Pancreas (tissue), 10 donors: ENCODE results near the gene APOC4. TPM values are rescaled to one million over a fixed set of nuclear protein-coding genes. Genes with fewer than 3 reads are reported as not detected.

ENCODE experiments used
- ATAC-seq, 4 donors: fragments of 200-7000 bp; cut with Tn5 transposase; one replicate each; pipeline versions ENCODE4 v1.8.0 to v1.9.1; 2020; ENCODE audit warnings: mild to moderate bottlenecking in 4 of 4, moderate library complexity in 4 of 4
- DNase-seq, 6 donors: peaks; one replicate each; pipeline ENCODE4 v3.0.0-alpha.2; 2020
- FAIRE-seq: peaks from 2 replicates; lab custom pipeline; 2012; peaks lifted over from hg19 to GRCh38; lab: Jason Lieb, UNC
- H3K27ac ChIP-seq, 4 donors: fragments of 200-600 bp; sonication (generic); 1 replicate in 3 of 4; 2 replicates in 1 of 4; pipeline versions ENCODE4 v1.5.0 to v1.8.0; 2020
- H3K27me3 ChIP-seq, 4 donors: fragments of 200-600 bp; one replicate each; pipeline ENCODE4 v1.8.0; 2021
- H3K36me3 ChIP-seq, 3 donors: fragments of 200-600 bp; sonication (generic) in 1 of 3; one replicate each; pipeline versions ENCODE4 v1.5.0 to v1.8.0; 2020 to 2021
- H3K4me1 ChIP-seq, 3 donors: fragments of 200-600 bp; one replicate each; pipeline ENCODE4 v1.8.0; 2021
- H3K4me3 ChIP-seq, 4 donors: fragments of 200-600 bp; sonication (generic) in 2 of 4; one replicate each; pipeline versions ENCODE4 v1.5.0 to v1.8.0; 2020 to 2021
- H3K9me3 ChIP-seq, 4 donors: fragments of 200-600 bp; one replicate each; pipeline ENCODE4 v1.8.0; 2021
- CTCF ChIP-seq, 4 donors: fragments of 200-600 bp; sonication (generic) in 3 of 4; IDR thresholded peaks; one replicate each; pipeline versions ENCODE4 v1.5.0 to v1.8.0; 2021; ENCODE audit warnings: antibody characterized with exemption in 4 of 4
- WGBS, 2 donors: extraction: QIAGEN DNeasy Blood & Tissue Kit; methylation state at CpG; one replicate each; pipeline ENCODE4 v1.1.7; 2013; 5-methylcytosine and 5-hydroxymethylcytosine counted together
- intact Hi-C, 3 donors: fragments of 100-400 bp; cut with DNase I; formaldehyde crosslinking; loops; one replicate each; pipeline versions ENCODE4 v1.11.1 to v1.14.2; 2022
- polyA plus RNA-seq, 2 donors: library from polyadenylated mRNA; stranded (reverse); fragments of 200-250 nt; gene quantifications; one replicate each; pipeline ENCODE4 v1.2.3, GENCODE V29; 2013
- total RNA-seq, 6 donors: library from RNA; stranded (reverse); fragmentation: NEBNext Ultra II Directional in 4 of 6; extraction: Animal tissue kit (Norgen Biotek cat#: 25700) in 4 of 6; gene quantifications; one replicate each; pipeline versions ENCODE4 v1.2.1 to v1.2.4, GENCODE V29; 2021 to 2023
- donor health status: healthy with polysubstance abuse.
- donor health status: DM: no; HTN: no; CAD: no; lungs with moderate emphysema.
- donor health status: DM: no; HTN: no; CAD: no.
- donor health status: control.
- donor health status: control.
- donor health status: Bipolar disorder and iron deficiency.
- donor health status: DM: yes; HTN: yes; CAD: no.
- donor health status: DM: no; HTN: no; CAD: no.
- donor health status: DM: no; HTN: no; CAD: no.
- donor health status: DM: yes; HTN: yes; CAD: no.

The APOC4 gene
- total and polyA plus RNA-seq, 8 donors = 0.47 TPM; not detected in 7

- FAIRE-seq = no peak
- WGBS, 2 donors = 78 to 88% methylated on average over 4 to 5 of the region's 5 CpGs
- DNase-seq = no peak
- peaks cover 4 to 9% (median 6%) of the 10 kb centered on the region in 3 donors for H3K4me1 ChIP-seq
- ATAC-seq = no peak
- no peak for TF ChIP-seq CTCF (IDR thresholded peaks at IDR 0.05)
- H3K36me3 ChIP-seq = no peaks in the 10 kb centered on the region
- H3K27me3 ChIP-seq = no peaks in the 10 kb centered on the region
- intact Hi-C loops = loop anchor here in 1 of 3 donors (5.0 kb wide), 1 partner anchor 42 kb away; the partner anchor contains the start of gene APOE
- no peak overlapping the region for H3K4me3 ChIP-seq
- H3K9me3 ChIP-seq = no peaks in the 10 kb centered on the region
- H3K27ac ChIP-seq = no peak overlapping the region
Measured at GRCh38 chr19:44948763-44949374, 6.8 kb downstream of the APOC4 start.

- no peak overlapping the region for H3K27ac ChIP-seq
- H3K4me1 ChIP-seq = peaks cover 4 to 9% (median 9%) of the 10 kb centered on the region in 3 donors
- H3K27me3 ChIP-seq = no peaks in the 10 kb centered on the region
- DNase-seq (no peak), FAIRE-seq (no peak), ATAC-seq (no peak)
- H3K36me3 ChIP-seq = no peaks in the 10 kb centered on the region
- intact Hi-C loops = loop anchor here in 1 of 3 donors (5.0 kb wide), 1 partner anchor 42 kb away; the partner anchor contains the start of gene APOE
- H3K9me3 ChIP-seq = no peaks in the 10 kb centered on the region
- TF ChIP-seq CTCF (IDR thresholded peaks at IDR 0.05) = no peak
- WGBS, 2 donors = 76 to 87% methylated on average over 9 of the region's 9 CpGs
- no peak overlapping the region for H3K4me3 ChIP-seq
Measured at GRCh38 chr19:44949550-44949949, 7.5 kb downstream of the APOC4 start.

- peak; percentile 76 to 87 (median 85) for TF ChIP-seq CTCF (IDR thresholded peaks at IDR 0.05)
- peaks cover 9 to 14% (median 9%) of the 10 kb centered on the region in 3 donors for H3K4me1 ChIP-seq
- peak overlapping the region in 2 of 4 donors; percentile 33 to 34 for H3K27ac ChIP-seq
- ATAC-seq = peak in 3 of 4 donors; percentile 21 to 43 (median 38)
- intact Hi-C loops = loop anchor here in 1 of 3 donors (5.0 kb wide), 1 partner anchor 49 kb away; no protein-coding TSS in a partner anchor
- peak in 4 of 6 donors; percentile 57 to 68 (median 67) for DNase-seq
- H3K27me3 ChIP-seq = no peaks in the 10 kb centered on the region
- H3K36me3 ChIP-seq = no peaks in the 10 kb centered on the region
- WGBS, 2 donors = 24 to 26% methylated on average over 13 of the region's 13 CpGs
- no peak overlapping the region for H3K4me3 ChIP-seq
- no peak for FAIRE-seq
- H3K9me3 ChIP-seq = no peaks in the 10 kb centered on the region
Measured at GRCh38 chr19:44951179-44952159, 9.4 kb downstream of the APOC4 start.

GRCh38 chr19:44954278-44954648 lies 12.2 kb downstream of the APOC4 start:
- peaks cover 9 to 20% (median 17%) of the 10 kb centered on the region in 3 donors for H3K4me1 ChIP-seq

More at GRCh38 chr19:44954278-44954648, 12.2 kb downstream of the APOC4 start:
- H3K4me3 ChIP-seq = peak overlapping the region; percentile 91 to 99 (median 96)
- ATAC-seq = peak in 3 of 4 donors; percentile 5 to 14 (median 13)
- no peak for DNase-seq
- no peaks in the 10 kb centered on the region for H3K27me3 ChIP-seq
- intact Hi-C loops = loop anchor here in 1 of 3 donors (5.0 kb wide), 1 partner anchor 52 kb away; no protein-coding TSS in a partner anchor
- no peak for TF ChIP-seq CTCF (IDR thresholded peaks at IDR 0.05)
- no peaks in the 10 kb centered on the region for H3K9me3 ChIP-seq
- WGBS, 2 donors = 18 to 26% methylated on average over 13 of the region's 13 CpGs
- H3K36me3 ChIP-seq = no peaks in the 10 kb centered on the region
- peak overlapping the region; percentile 53 to 96 (median 74) for H3K27ac ChIP-seq
- FAIRE-seq = no peak
